Hepatocyte (in vitro differentiated cells): ENCODE results near the gene MYO1D. TPM values are rescaled to one million over a fixed set of nuclear protein-coding genes. Genes with fewer than 3 reads are reported as not detected.

Experiments
- DNase-seq: peaks from one replicate; pipeline ENCODE4 v3.0.0-alpha.2; 2016; ENCODE audit warnings: low spot score
- H2AFZ ChIP-seq: fragments of 200-600 bp; sonication (generic); 2 replicates; pipeline ENCODE4 v1.6.0; 2016; ENCODE audit warnings: antibody characterized with exemption, mild to moderate bottlenecking
- H3K27ac ChIP-seq: fragments of 200-600 bp; sonication (generic); 2 replicates; pipeline ENCODE4 v1.5.1; 2016; ENCODE audit warnings: mild to moderate bottlenecking
- H3K27me3 ChIP-seq: fragments of 200-600 bp; sonication (generic); 2 replicates; pipeline ENCODE4 v1.6.1; 2016
- H3K36me3 ChIP-seq: fragments of 200-600 bp; sonication (generic); replicated peaks from 2 replicates; pipeline ENCODE4 v1.5.1; 2016; ENCODE audit warnings: low read depth; ENCODE audit not compliant: insufficient read depth
- H3K4me1 ChIP-seq: fragments of 200-600 bp; sonication (generic); 2 replicates; pipeline ENCODE4 v1.5.1; 2016; ENCODE audit warnings: mild to moderate bottlenecking, moderate library complexity; ENCODE audit not compliant: insufficient read depth
- H3K4me2 ChIP-seq: fragments of 200-600 bp; sonication (generic); 2 replicates; pipeline ENCODE4 v1.6.0; 2016
- H3K4me3 ChIP-seq: fragments of 200-600 bp; sonication (generic); 2 replicates; pipeline ENCODE4 v1.5.1; 2016; ENCODE audit warnings: mild to moderate bottlenecking
- H3K79me2 ChIP-seq: fragments of 200-600 bp; sonication (generic); 2 replicates; pipeline ENCODE4 v1.6.0; 2017; ENCODE audit warnings: mild to moderate bottlenecking
- H3K9me2 ChIP-seq: fragments of 200-600 bp; sonication (generic); replicated peaks from 2 replicates; pipeline ENCODE4 v1.6.0; 2017; ENCODE audit warnings: mild to moderate bottlenecking; ENCODE audit not compliant: insufficient read depth
- H3K9me3 ChIP-seq: fragments of 200-600 bp; sonication (generic); 2 replicates; pipeline ENCODE4 v1.5.1; 2016; ENCODE audit warnings: low read depth, mild to moderate bottlenecking
- H4K20me1 ChIP-seq: fragments of 200-600 bp; sonication (generic); 2 replicates; pipeline ENCODE4 v1.6.0; 2016; ENCODE audit warnings: mild to moderate bottlenecking; ENCODE audit not compliant: insufficient read depth, poor library complexity, severe bottlenecking
- CTCF ChIP-seq: fragments of 200-600 bp; sonication (generic); IDR thresholded peaks from 2 replicates; pipeline ENCODE4 v1.5.1; 2016; ENCODE audit warnings: antibody characterized with exemption, mild to moderate bottlenecking; ENCODE audit not compliant: poor library complexity
- EZH2 ChIP-seq: fragments of 200-600 bp; sonication (generic); IDR thresholded peaks from 2 replicates; pipeline ENCODE4 v1.6.1; 2016; ENCODE audit warnings: antibody characterized with exemption, mild to moderate bottlenecking, borderline replicate concordance
- EZH2phosphoT487 ChIP-seq: fragments of 200-600 bp; sonication (generic); IDR thresholded peaks from one replicate; pipeline ENCODE4 v1.6.1; 2018; ENCODE audit warnings: antibody characterized with exemption, mild to moderate bottlenecking, low read depth, moderate library complexity; ENCODE audit not compliant: unreplicated experiment, severe bottlenecking
- WGBS: methylation state at CpG from one replicate; pipeline ENCODE4 v1.1.6; 2016; ENCODE audit warnings: low lambda C conversion rate; ENCODE audit errors: missing lambda C conversion rate; 5-methylcytosine and 5-hydroxymethylcytosine counted together
- polyA plus RNA-seq: library from polyadenylated mRNA; unstranded; fragments of >200 nt; fragmentation: Nextera tagmentation; extraction: Ambion mirVana; gene quantifications from 2 replicates; pipeline ENCODE4 v1.2.1, GENCODE V29; 2016
- total RNA-seq: library from RNA; depleted of rRNA; stranded (reverse); fragments of >200 nt; gene quantifications from 2 replicates; pipeline ENCODE4 v1.2.3, GENCODE V29; 2014

Gene MYO1D
- total and polyA plus RNA-seq, 2 experiments from 2014 or later = 36.2 to 89.0 TPM

DNA sequence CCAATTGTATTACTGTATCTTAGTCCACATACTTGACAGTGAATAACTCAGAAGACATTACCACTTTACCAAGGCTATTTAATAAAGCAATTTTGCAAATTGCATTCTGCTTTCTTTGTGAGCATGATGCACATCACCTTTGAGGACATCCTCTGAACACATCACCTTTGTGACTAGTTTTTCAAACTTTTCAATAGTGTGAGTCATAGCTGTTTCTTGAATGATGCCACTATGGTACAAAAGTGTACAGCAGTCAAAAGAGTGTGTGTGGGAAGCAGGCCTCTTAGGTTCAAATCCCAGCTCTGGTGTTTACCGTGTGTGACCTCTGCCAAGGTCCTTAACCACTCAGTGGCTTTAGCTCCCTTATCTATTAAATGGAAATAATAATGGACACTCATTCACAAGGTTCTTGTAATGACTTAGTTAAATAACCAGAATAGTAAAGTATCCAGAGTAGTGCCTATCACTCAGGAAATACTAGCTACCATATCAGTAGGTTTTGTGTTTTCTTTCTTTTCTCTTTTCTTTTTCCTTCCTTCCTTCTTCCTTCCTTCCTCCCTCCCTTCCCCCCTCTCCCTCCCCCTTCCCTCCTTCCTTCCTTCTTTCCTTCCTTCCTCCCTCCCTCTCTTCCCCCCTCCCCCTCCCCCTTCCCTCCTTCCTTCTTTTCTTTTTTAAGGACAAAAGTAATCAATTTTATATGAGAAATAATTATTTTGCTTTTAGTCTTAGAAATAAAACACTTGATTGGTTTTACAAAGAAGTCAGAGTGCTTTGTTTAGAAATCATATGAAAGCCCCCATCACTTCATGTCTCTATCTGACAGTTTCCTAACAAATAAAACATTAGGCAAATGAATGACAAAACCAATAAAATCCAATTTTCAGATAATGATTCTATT is 178.9 kb downstream of the MYO1D start:
- Histone ChIP-seq H3K36me3 (no peaks in the 10 kb centered on the region), H3K79me2 (no peaks in the 10 kb centered on the region), H3K9me3 (no peaks in the 10 kb centered on the region), H4K20me1 (no peaks in the 10 kb centered on the region), H3K4me2 (no peak overlapping the region), H3K9me2 (no peaks in the 10 kb centered on the region), H3K4me3 (no peak overlapping the region), H2AFZ (no peak overlapping the region), H3K27ac (no peak overlapping the region), H3K4me1 (no peaks in the 10 kb centered on the region), H3K27me3 (no peaks in the 10 kb centered on the region)
- no peak for DNase-seq
- 85% methylated on average over 1 of the region's 1 CpG for WGBS
- no peak for TF ChIP-seq EZH2
- no peak for TF ChIP-seq CTCF
- TF ChIP-seq EZH2phosphoT487 = no peak

DNA sequence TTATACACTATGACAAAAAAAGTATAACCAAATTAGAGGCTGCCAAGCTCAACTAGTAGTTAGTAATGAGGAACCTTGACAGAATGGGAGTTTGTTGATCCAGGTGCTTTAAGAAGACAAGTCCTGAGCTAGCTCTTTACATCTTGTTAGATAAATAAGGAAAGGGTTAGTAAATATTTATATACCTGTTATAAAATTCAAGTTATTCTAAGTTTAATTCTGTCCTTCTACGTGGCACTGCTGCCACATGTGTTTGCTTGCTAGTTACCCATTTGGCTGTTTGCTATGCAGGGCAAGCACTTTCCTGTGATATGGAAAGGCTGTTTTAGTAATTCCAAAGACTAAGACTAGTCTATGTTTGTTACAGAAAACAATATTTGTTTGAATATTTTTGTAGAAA is 180.5 kb downstream of the MYO1D start:
- H3K9me3 ChIP-seq = no peaks in the 10 kb centered on the region
- no peak for DNase-seq
- TF ChIP-seq CTCF (no peak), EZH2phosphoT487 (no peak), EZH2 (no peak)
- no peaks in the 10 kb centered on the region for H3K4me1 ChIP-seq
- 71% methylated on average over 1 of the region's 1 CpG for WGBS
- H2AFZ ChIP-seq = no peak overlapping the region
- no peaks in the 10 kb centered on the region for H3K36me3 ChIP-seq
- no peaks in the 10 kb centered on the region for H4K20me1 ChIP-seq
- no peak overlapping the region for H3K27ac ChIP-seq
- no peak overlapping the region for H3K4me3 ChIP-seq
- H3K9me2 ChIP-seq = no peaks in the 10 kb centered on the region
- H3K27me3 ChIP-seq = no peaks in the 10 kb centered on the region
- no peak overlapping the region for H3K4me2 ChIP-seq
- H3K79me2 ChIP-seq = no peaks in the 10 kb centered on the region

DNA sequence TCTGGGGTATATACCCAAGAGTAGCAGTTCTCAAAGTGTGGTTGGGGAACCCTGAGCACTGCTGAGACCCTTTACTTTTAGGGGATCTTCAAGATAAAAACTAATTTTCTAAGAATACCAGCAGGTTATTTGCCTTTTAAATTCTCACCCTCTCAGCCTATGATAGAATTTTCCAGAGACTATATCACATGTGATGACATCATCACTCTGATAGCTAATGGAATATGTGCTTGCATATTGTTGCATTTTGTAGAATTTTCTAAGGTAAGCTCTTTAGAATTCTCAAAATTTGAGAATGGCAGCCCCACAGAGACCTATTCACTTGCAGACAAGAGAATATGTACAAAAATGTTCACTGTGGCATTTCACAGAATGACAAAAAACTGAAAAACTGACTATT is 181.1 kb downstream of the MYO1D start:
- Histone ChIP-seq H4K20me1 (no peaks in the 10 kb centered on the region), H3K4me3 (no peak overlapping the region), H3K27me3 (no peaks in the 10 kb centered on the region), H3K9me3 (no peaks in the 10 kb centered on the region), H3K27ac (no peak overlapping the region), H3K4me1 (no peaks in the 10 kb centered on the region), H3K79me2 (no peaks in the 10 kb centered on the region), H3K36me3 (no peaks in the 10 kb centered on the region), H3K4me2 (no peak overlapping the region), H3K9me2 (no peaks in the 10 kb centered on the region), H2AFZ (no peak overlapping the region)
- no peak for TF ChIP-seq EZH2phosphoT487
- TF ChIP-seq EZH2 = no peak
- TF ChIP-seq CTCF = no peak
- no peak for DNase-seq
